HG02610 (cell line): ENCODE results near the gene IER5.
"Not testable (repeated sequence)": the region's sequence is repeated elsewhere in the genome, so short reads cannot be mapped to it uniquely, and the experiment has no call there.

Experiments
- ATAC-seq: cut with Tn5 transposase; IDR thresholded peaks from one replicate; pipeline ENCODE4 v1.9.1; 2021; ENCODE audit warnings: mild to moderate bottlenecking, moderate library complexity; ENCODE audit not compliant: unreplicated experiment

The IER5 gene

DNA sequence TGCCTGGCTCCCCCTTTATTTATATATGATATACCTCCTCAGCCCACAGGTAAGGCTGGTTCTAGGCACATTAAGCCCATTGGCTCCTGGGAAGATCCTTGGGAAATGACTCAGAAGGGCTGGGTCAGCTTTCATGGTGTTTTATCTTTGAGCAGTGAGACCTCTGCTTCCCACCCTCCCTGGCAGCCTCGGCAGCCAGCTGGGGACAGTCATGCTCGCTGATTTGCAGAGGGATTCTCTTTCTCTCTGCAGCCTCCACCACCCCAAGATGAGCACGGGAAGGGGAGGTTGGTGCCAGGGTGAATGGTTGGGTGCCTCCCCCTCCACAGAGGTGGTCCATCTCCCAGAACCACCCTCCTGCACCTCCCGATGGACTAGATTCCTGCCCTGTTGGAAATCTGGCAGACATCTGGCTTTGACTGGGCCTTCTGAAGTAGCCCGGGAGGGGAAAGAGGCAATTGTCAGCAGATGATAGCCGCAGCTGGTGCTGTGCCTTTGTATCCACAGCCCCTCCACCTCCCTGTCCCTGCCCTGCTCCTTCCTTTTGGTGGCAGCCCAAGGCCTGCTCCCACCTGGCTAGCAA, 24.6 kb downstream of the IER5 start:
- no peak for ATAC-seq

DNA sequence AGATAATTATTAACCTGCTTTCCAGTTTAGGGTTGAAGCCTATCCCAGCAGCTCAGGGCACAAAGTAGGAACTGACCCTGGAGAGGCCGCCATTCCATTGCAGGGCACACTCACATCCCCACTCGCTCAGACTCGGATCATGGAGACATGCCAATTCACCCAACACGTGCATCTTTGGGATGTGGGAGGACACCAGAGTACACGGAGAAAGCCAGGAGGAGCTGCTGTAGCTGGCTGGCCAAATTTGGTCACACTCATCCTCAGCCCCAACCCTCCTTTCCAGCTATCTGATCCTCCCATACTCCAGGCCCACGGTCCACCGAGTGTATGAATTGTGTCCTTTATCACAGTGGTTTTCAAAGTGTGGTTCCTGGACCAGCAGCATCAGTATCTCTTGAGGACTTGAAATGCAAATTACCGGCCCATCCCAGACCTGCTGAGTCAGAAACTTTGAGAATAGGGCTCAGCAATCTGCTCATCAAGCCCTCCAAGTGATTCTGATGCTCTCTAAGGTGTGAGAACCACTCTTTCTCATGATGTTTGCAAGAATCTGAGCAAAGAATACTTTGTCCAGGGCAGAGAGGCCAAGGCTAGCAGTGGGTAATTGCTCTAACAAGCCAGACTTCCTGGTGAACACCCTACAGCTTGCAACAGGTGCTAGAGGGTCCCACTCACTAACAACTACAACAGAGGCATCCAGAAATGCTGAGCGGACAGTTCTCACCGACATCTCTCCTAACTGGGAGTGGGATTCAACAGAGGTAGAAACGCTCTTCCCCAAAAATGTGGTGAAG, 26.3 kb downstream of the IER5 start:
- no peak for ATAC-seq

DNA sequence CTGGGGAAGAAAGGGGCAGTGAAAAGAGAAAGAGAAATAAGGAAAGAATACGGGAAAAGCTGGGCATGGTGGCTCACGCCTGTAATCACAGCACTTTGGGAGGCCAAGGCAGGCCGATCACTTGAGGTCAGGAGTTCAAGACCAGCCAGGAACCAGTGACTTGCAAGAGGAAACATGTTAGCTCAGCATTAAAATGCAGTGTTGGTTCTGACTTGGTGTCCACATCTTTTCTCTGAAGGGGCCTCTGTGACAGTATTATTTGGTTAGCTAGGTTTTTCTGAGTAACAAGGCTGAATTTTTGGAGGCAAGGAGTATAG, 26.8 kb downstream of the IER5 start:
- no peak for ATAC-seq

DNA sequence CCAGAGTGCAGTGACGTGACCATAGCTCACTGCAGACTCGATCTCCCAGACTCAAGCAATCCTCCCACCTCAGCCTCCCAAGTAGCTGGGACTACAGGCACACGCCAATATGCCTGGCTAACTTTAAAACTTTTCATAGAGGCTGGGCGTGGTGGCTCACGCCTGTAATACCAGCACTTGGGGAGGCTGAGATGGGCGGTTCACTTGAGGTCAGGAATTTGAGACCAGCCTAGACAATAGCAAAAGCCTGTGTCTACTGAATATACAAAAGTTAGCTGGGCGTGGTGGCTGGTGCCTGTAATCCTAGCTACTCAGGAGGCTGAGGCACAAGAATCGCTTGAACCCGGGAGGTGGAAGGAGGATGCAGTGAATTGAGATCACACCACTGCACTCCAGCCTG, 27.5 kb downstream of the IER5 start:
- not testable (repeated sequence) for ATAC-seq

DNA sequence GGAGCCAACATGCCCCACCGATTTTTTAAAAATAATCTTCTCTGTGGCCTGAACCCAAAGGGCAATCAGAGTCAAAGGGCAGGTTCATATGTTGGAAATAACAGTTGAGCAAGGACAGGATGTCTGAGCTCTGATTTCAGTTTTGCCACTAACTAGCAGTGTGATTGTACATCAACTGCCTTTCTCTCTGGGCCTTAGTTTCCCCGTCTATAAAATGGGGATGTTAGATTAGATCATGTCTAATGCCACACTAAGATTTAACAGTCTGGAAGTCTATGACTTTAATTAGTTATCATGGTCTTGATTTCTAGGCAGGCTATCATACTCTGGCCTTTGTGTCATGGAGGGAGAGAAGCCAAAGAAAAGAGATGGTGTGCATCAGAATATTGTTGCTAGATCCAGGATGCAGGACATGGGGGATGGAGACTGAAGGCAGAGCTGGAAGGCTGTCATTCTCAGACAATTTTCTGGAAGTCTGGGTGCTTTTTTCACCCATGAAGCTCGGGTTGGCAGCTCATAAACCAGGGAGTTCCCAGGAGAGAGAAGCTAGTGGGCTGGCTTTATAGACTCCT, 28.4 kb downstream of the IER5 start:
- ATAC-seq, result no peak

DNA sequence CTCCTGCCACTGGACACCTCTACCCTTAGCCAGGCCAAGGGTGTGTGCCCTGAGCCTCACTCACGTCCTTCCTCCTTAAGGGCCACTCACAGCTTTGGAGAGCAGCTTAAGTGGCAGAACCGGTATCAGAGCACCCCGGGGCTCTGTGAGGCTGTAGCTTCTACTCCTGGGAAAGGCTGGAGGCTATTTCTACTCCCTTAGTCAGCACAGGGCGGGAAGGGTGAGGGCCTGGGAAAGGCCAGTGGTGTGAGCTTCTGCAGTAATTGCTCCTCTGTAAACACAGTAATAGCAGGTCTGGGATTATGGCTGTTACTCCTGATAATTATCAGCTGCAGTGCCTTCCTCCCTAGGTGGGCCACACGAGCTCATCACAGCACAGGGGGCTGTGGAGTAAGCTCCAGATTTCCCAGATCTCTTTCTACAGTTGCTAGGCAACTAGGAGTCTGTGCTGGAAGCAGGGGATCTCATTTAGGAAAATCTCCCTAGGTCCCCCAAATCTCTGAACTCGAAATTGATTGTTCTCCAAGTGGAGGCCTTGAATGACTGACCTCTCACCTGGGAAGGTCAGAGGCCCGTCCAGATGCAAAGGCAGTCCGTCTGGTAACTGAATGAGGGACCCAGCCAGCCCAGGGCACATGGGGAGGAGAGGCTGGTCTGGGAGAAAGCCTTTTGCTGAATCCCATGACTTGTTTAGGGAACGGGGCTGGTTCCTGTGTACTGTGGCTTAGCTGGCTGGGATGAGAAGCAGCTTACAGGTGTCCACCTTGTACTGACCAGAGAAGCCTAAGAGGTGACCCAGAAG, 29.3 kb downstream of the IER5 start:
- ATAC-seq, result no peak

DNA sequence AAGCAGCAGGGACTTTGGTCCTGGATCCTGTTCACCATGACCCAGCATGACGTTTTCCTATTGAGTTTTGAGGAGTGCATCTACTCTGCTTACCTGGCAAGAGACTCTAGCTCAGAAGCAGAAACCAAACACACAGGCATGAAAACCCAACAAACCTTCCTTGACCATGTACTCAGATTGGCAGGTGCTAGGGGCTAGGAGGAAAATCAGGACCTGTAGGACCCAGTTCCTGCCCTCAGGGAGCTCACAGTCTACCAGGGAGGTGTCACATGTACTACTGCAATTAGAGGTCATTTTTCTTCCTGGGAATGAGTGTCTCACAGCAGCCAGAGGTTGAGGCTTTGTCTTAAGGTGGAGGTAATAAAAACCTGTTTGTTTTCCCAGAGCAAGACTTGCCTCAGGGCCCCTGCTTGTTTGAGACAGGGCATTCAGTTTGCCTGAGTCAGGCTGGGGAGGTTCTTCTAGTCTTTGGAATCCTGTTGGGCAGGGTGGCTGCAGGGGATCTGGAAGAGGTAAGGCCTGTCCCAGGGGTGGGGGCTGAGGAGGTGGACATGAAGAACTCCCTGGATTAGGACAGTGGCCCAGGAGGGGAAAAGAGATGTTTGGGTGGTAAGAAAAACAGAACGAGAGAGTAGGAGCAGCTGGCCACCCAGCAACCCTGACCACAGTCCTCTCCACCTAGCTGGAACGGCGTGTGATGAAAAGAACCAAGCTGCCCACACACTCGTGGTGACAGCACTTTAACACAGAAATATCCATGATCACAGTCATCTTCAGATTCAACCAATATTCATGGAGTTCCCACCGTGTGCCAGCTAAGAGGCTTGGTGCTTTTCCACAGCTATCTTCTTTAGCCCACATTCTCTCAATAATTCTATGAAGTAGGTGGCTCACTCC, 30.8 kb downstream of the IER5 start:
- ATAC-seq, result no peak

DNA sequence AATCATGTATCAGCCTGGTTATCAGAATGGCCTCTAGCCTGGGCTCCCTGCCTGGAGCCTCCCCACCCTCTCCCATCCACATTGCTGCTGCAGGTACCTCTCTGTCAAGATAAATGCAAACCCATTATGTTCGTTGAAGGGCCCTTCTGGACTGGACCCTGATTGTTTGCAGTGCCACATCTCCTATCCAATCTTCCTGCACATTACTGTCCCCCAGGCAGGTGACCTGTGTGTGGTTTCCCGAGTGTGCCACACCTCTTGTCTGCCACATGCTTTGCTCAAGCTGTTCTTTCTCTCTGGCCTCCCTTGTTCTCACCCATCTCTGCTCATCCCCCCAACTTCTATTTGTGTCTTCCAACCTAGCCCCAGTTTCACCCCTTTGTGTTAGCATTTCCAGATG, 32.4 kb downstream of the IER5 start:
- no peak for ATAC-seq

DNA sequence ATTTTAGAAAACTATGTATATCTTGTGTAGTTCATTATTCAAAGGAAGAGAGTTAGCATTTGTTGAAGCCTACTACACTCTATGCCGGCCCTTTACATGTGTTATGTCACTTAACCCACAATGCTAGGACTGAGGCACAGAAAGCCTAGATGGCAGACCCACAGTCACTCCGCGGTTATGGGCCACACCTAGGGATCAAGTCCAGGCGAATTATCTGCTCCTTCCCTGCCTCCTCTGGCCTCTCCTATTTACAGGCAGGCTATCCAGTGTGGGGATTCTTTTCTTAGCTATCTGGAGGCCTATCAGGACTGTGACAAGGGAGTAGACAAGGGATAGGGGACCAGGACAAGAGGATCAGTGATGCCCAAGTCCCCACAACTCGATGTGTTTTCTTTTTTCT, 33.0 kb downstream of the IER5 start:
- no peak for ATAC-seq

DNA sequence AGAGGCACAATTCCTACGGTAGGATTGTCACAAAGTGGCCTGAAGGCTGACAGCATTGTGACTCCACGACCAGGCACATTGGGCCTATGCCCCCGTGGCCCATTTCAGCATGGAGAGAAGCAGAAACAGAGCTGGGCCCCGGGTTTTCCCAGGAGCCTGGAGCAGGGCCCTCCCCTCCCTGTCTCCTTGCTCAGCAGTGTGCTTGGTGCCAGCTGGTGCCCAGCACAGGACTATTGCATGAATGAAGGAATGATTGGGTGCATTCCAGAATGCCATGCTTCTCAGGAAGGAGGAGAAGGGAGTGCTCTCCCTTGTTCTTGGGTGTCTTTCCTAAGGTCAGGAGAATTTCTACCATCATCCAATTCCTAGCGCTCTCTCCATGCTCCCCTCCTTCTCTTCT, 33.7 kb downstream of the IER5 start:
- ATAC-seq, result no peak

DNA sequence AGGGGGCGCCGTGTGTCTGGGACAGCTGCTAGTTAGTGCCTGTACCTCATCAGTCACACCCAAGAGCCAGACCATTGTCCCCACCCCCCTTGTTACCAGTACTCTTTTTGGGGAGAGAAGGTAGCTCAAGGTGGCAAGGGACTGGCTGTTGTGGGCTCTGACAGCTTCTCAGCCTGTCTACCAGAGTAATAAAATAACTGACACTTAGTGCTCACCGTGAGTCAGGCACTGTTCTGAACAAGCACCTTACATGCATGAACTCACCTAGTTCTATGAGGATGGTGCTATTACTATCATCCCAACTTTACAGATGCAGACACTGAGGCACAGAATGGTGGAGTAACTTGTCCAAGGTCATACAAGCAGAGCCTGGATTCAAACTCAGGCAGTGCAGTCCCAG, 34.7 kb downstream of the IER5 start:
- no peak for ATAC-seq

DNA sequence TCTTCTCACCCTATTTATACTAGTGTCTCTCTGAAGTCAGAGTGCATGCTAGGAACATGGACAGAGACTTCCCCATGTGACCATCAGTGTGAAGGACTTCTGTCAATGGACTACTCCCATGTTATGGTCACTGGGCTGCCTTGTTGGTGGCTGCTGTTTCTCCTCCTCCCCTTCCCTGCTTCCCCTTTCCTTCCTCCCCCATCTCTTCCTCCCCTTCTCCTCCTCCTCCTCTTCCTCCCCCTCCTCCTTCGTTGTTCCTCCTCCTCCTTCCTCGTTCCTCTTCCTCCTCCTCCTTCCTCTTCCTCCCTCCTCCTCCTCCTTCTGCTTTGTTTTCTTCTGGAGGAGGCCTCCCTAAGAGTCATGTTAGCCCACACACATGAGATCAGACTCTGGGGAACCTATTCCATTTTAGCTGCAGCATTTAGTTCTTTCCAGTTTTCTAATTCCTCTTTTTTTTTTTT, 35.8 kb downstream of the IER5 start:
- ATAC-seq, result no peak

DNA sequence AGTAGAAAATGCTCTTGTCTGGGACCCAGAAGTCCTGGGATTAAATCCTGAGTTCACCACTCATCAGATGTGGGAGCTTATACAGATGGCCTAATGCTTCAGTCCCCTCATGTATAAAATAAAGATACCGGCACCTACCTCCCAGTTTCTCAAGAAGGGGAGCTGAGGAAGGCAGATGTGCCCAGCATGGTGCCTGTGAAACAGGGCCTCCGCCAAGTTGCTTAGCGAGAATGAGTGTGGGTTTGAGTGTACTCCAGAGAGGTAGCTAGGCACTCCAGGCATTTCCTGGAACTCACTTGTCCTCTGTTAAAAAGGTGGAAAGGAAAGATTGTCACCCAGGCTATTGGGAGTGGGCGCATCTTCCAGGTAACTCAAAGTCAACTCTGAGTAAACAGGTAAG, 37.8 kb downstream of the IER5 start:
- no peak for ATAC-seq

DNA sequence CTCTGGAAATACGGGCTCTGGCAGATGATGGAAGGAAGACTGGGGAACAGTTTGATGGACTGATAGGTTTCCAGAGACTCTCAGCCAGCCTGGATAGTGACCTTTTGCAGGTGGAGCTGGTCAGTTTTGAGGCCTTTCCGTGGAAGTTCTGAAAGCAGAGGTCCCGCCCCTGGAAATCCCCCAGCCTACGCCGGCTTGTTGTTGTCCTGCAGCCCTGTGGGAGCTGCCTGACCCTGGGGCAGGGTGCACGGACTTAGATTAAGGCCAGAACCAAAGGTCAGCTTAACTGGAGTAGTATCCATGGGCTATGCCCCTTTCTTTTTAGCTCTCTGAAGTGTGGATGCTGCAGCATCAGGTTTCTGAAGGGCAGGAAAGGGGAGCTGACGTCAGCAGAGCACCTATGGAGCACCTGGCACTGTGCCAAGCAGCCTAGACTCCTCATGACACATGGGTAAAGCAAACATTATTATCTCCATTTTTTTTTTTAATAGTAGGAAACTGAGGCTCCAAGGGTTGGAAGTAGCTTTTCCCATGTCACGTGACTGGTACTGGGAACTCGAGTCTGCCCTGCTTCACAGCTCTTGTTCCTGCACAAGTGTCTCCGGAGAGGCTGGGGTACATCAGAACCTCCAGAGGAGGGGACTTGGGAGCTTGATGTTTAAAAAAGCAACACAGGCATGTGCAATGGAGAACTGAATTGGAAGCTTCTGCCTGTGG, 38.5 kb downstream of the IER5 start:
- ATAC-seq, result no peak

DNA sequence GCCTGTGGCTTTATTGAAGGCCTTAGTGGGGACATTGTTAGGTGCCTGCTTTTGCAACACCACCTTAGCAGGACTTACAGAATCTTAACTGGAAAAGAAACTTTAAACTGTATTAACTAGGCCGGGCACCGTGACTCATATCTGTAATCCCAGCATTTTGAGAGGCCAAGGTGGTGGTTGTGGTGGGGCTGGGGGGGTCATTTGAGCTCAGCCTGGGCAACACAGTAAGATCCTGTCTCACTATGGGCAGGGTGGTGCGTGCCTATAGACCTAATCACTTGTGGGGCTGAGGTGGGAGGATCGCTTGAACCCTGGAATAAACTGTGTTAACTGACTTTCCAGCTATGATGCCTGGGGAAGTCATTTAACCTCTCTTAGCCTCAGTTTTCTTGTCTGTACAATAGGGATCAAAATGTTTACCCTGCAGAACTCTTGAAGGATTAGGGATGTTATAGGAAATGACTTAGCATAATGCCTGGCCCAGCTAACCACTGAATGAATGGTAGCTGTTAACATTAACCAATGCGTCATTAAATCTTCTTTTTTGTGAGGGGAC, 39.5 kb downstream of the IER5 start:
- no peak for ATAC-seq

DNA sequence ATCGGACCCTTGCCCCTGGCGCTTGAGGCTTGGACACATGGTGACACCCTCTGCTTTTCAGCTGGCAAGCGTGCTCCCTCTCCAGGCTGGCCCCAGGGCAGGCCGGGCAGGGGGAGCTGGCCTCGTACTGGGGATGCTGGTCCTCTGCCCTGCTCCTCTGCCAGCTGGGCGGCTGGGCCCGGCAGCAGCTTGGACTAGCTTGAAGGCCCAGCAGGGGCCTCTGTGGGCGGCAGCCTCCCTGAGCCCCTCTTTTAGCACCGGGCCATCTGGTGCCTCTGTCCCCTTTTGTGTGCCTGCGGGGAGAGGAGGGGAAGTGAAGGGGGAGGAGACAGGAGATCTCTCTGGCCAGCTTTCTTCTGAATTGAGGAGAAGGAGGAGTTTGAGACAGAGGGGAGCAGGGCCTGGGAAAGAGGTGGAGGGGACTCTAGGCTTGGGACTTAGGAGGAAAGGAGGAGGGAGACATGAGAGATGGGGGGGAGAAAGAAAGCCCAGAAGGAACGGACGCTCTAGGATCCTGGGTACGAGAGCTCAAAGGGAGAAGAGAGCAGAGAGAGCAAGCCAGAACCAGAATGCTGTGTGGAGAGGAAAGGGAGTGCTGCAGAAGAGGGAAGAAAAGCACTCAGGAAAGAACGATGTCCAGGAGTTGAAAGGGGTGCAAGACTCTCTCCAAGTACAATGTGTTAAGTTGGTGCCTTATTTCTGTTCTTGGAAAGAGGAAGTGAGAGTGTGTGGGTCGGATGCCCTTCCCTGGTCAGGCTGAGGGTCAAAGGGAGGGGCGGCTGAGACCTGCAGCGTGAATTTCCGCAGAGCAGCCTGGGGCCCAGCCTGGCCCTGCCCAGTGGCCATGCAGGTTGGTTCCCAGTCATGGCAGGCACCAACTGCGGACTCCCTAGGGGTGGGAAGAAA, 40.3 kb downstream of the IER5 start:
- ATAC-seq, result peak; percentile 35

DNA sequence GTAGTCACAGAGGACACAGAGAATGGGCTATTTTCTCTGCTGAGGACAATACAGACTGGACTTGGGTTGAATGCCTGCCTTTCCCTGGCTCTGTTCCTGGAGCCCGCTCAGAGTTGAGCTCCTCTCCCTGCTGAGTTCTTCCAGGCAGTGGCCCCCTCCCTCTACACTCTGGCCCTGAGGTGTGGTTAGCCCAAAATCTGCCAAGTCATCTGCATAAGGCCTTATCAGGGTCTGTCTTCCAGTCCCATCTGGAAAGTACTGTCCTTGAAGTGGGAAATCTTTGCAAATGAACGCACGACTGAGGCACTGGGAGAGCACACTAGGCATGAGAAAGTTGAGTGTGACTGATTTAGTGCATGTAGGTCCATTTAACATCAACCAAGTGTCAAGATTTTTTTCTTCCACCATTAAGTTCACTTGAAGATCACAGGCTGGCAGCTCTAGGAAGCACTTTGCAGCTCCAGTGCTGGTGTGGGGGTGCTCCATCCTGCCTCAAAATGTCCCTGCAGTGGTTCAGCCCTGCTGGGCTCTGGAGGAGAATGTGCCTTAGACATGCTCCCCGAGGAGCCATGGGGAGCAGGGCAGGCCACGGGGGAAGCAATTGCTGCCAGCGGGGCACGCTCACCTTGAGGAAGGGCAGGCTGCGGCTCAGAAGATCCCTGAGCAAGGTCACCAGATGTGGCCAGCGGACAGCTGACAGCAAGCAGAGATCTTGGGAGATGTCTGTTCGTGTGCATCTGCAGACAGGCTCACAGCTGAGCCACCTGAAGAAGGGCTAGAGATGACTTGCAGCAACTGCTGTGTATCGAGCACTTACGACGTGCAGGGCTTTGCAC, 41.5 kb downstream of the IER5 start:
- no peak for ATAC-seq
